NB4 (cell line): ENCODE results near the gene ING3.
A peak's percentile ranks its signal among the peaks of the same experiment; 100 is the strongest.

Experiments used
- DNase-seq: peaks from one replicate; pipeline ENCODE4 v3.0.0; 2010; ENCODE audit warnings: low read depth
- H3K4me3 ChIP-seq: one replicate; pipeline ENCODE4 v1.5.1; 2011; ENCODE audit warnings: mild to moderate bottlenecking, low read depth, low read length, moderate library complexity
- MYC ChIP-seq: IDR thresholded peaks from 2 replicates; pipeline ENCODE4 v1.6.1; 2011; ENCODE audit warnings: low read depth, low read length
- POLR2A ChIP-seq: IDR thresholded peaks from 2 replicates; pipeline ENCODE4 v1.6.1; 2011; ENCODE audit warnings: mild to moderate bottlenecking; ENCODE audit not compliant: insufficient read length; ENCODE audit errors: extremely low read depth
- TF ChIP-seq, protein P1 (sequence below): IDR thresholded peaks from one replicate; pipeline ENCODE4 v1.5.1; 2012; ENCODE audit warnings: low read depth, low read length
- TF ChIP-seq, protein P2 (sequence below): IDR thresholded peaks from 2 replicates; pipeline ENCODE4 v1.6.1; 2011; ENCODE audit warnings: low read depth, low read length

The ING3 gene

DNA sequence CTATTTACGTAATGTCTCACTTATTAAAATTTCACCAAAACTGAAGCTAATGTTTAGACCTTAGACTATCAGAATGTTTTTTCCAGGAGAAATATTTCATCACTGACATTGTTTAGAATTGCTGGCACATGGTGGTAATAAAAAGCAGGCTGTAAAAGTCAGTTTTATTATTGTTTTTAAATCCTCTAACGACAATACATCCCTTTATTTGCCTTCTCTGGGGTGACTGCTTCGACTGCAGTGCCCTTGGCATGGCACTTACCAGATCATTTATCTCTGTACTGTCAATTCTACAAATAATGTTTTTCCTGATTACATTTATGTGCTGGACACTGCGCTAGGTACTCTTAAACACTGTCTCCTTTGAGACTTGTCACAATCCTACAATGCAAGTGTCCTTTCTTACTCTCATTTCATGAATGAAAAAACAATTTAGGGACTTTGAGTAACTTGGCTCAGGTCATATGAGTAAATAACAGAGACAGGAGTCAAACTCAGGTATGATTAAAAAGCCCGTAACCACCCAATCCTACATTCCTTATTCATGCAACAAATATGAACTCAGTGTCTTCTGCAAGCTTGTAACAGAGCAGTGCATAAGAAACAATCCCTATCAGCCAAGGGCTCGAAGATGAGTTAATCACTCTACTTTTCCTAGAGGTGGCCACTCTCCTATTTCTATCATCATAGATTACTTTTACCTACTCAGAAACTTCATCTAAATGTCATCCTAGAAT is 5.6 kb upstream of the ING3 start:
- TF ChIP-seq, protein P1, sequence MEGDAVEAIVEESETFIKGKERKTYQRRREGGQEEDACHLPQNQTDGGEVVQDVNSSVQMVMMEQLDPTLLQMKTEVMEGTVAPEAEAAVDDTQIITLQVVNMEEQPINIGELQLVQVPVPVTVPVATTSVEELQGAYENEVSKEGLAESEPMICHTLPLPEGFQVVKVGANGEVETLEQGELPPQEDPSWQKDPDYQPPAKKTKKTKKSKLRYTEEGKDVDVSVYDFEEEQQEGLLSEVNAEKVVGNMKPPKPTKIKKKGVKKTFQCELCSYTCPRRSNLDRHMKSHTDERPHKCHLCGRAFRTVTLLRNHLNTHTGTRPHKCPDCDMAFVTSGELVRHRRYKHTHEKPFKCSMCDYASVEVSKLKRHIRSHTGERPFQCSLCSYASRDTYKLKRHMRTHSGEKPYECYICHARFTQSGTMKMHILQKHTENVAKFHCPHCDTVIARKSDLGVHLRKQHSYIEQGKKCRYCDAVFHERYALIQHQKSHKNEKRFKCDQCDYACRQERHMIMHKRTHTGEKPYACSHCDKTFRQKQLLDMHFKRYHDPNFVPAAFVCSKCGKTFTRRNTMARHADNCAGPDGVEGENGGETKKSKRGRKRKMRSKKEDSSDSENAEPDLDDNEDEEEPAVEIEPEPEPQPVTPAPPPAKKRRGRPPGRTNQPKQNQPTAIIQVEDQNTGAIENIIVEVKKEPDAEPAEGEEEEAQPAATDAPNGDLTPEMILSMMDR: no peak
- TF ChIP-seq POLR2A (no peak), MYC (no peak)
- TF ChIP-seq, protein P2, sequence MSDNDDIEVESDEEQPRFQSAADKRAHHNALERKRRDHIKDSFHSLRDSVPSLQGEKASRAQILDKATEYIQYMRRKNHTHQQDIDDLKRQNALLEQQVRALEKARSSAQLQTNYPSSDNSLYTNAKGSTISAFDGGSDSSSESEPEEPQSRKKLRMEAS: no peak
- no peak for DNase-seq
- no peak overlapping the region for H3K4me3 ChIP-seq

DNA sequence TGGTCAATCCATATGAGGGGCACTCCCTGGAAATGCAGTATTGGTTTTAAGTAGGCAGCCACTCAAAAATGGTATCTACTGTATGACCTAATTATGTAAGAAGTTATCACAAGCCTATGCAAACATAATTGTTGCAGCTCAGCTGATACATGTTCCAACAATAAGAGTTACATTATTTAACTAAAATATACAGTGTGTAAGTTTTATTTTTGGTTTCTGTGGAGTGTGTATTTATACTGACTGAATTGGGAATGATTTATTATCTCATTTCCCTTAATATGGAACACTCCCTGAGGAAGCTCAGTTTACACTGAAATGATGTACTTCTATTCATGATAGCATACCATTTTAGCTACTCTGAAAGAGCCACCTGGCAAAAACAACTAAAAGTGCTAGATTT is 2.6 kb upstream of the ING3 start:
- H3K4me3 ChIP-seq: no peak overlapping the region
- no peak for TF ChIP-seq MYC
- TF ChIP-seq, protein P1: no peak
- TF ChIP-seq POLR2A: no peak
- DNase-seq: no peak

DNA sequence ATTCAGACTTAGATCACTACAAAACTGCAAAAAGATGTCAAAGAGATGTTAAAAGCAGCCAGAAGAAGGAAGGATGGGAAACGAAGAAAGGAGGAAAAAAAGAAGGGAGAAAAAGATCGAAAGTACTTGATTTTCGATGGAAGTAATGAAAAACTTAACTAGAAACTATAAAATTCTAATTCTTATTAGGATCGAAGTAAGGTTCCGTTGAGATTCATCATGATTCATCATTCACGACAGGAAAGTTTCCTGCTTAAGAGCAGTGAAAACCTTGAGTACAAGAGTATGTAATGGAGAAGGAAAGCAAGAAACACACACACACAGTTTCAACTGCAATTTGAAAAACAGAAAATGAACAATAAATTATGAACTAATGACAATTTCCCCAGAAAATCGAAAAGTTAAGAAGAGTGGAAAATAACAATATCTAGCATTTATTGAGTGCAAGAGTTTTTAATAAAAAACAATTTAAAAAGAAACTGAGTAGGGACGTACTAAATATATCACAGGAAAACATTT is 1.1 kb upstream of the ING3 start:
- TF ChIP-seq POLR2A (no peak), MYC (no peak)
- TF ChIP-seq, protein P2: no peak
- TF ChIP-seq, protein P1: no peak
- DNase-seq: peak; percentile 29
- H3K4me3 ChIP-seq: peak overlapping the region; percentile 70

DNA sequence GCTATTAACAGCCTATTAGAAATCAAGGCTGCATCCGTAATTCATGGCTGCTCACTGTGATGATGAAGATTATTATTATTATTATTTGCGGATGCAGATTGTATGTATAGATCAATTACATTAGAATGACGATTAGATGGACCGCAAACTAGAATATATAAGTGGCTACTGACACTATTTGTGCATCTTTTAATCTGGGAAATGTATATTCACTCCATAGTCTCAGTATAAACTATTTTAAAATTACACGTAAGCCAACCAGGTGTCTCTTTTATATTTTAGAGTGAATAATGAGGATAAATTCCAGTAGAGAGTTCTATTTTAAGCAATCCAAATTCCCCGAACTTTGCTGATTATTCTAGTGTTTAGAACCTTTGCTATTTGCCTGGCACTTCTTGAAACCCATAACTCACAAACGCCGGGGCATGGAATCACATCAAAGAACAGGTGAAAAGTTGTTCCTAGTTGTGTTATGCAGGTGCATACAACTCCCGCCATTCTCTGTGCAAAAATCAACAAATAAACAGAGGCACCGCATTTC is 509 bp upstream of the ING3 start:
- peak; percentile 19 for DNase-seq
- TF ChIP-seq, protein P1: no peak
- no peak for TF ChIP-seq POLR2A
- no peak; the same call in 1 of the 2 replicates for TF ChIP-seq MYC
- TF ChIP-seq, protein P2: no peak
- H3K4me3 ChIP-seq: peak overlapping the region; percentile 70

DNA sequence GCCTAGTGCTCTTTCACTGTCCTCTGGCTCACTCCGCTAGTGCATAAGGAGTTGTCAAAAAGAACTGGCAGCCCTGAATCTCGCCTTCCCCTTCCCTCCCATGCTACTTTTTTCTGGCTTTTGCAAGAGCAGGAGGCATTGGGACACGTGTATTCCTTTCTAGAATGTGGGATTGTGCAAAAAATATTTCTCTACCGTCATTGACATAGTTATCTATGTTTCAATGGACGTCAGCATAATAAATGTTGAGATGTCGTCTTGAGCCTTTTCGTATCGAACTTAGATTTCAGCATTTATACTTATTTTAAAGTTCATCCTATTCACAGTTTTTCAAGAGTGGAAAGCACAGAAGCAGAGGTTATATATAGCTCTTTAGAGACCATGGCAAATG is 727 bp downstream of the ING3 start:
- no peak for DNase-seq
- H3K4me3 ChIP-seq: peak overlapping the region; percentile 70
- TF ChIP-seq POLR2A: no peak
- TF ChIP-seq MYC: peak; percentile 28; the same call in 1 of the 2 replicates
- TF ChIP-seq, protein P2: no peak
- TF ChIP-seq, protein P1: no peak
